Measurements from ENCODE around the gene MED7.
"Not testable (repeated sequence)": the region's sequence is repeated elsewhere in the genome, so short reads cannot be mapped to it uniquely, and the experiment has no call there.

- not testable (repeated sequence) for TF ChIP-seq DPF2 (CRISPR knock-in tag; IDR thresholded peaks at IDR 0.05; ENCODE audit: borderline replicate concordance, low read depth); FOXK2 (IDR thresholded peaks at IDR 0.05); ZNF747 (CRISPR knock-in tag; IDR thresholded peaks at IDR 0.05; ENCODE audit: borderline replicate concordance); REST (IDR thresholded peaks at IDR 0.05; ENCODE audit: borderline replicate concordance in 1 of 2, low read depth in 1 of 2, low read length in 2 of 2); THAP7 (CRISPR knock-in tag; IDR thresholded peaks at IDR 0.05); CTCF (CRISPR knock-in tag; IDR thresholded peaks at IDR 0.05)
These were observed 42.5 kb upstream of the MED7 start for GRCh38 chr5:157185122-157185521.
